Lower leg skin (tissue), 4 donors: Measurements from ENCODE around the gene CENPL. TPM values are rescaled to one million over a fixed set of nuclear protein-coding genes. Genes with fewer than 3 reads are reported as not detected.

Experiments
- DNase-seq, 2 donors: peaks; one replicate each; pipeline ENCODE4 v3.0.0-alpha.2; 2019; ENCODE audit warnings: low spot score in 2 of 2
- H3K4me3 ChIP-seq: fragments of 200-600 bp; sonication (generic); 2 replicates; pipeline ENCODE4 v1.5.1; 2017; ENCODE audit warnings: mild to moderate bottlenecking, low read depth; ENCODE audit not compliant: poor library complexity, severe bottlenecking
- CTCF ChIP-seq, 3 donors: fragments of 450-650 bp; IDR thresholded peaks; one replicate each; pipeline ENCODE4 v1.5.1; 2016; ENCODE audit warnings: antibody characterized with exemption in 3 of 3, mild to moderate bottlenecking in 3 of 3, moderate library complexity in 2 of 3
- POLR2A ChIP-seq, 2 donors: fragments of 450-650 bp; IDR thresholded peaks; one replicate each; pipeline ENCODE4 v1.6.1; 2016 to 2017; ENCODE audit warnings: antibody characterized with exemption in 2 of 2, mild to moderate bottlenecking in 1 of 2, moderate library complexity in 1 of 2
- WGBS, 2 donors: methylation state at CpG; one replicate each; pipeline ENCODE4 v1.1.5; 2018; 5-methylcytosine and 5-hydroxymethylcytosine counted together
- intact Hi-C: fragments of 100-400 bp; cut with DNase I; formaldehyde crosslinking; loops from one replicate; pipeline ENCODE4 v1.15.0; 2023; ENCODE audit warnings: low total_unique reads
- total RNA-seq, 4 donors: library from RNA; depleted of rRNA; stranded (reverse); fragments of >200 nt; gene quantifications; one replicate each; pipeline ENCODE4 v1.1.0, GENCODE V29; 2016

CENPL gene
- total RNA-seq, result 1 to 10 TPM; 2.7 to 6.8 (median 4.1) TPM

GRCh38 chr1:173824315-173825081, at the start of gene CENPL, which contains the start of gene DARS2:
CENPL (minus strand) TSS chr1:173824883; CDS start chr1:173811299, 13,584 bp downstream.
DARS2 (plus strand) TSS chr1:173824673; CDS start chr1:173825230, 557 bp downstream.
- 0% methylated on average over 36 to 55 of the region's 55 CpGs for WGBS, 2 donors
- intact Hi-C loops, result no loop called here
- TF ChIP-seq CTCF (IDR thresholded peaks at IDR 0.05), result no peak
- TF ChIP-seq POLR2A (IDR thresholded peaks at IDR 0.05), result no peak
- DNase-seq, result peak; percentile 97 to 99
- H3K4me3 ChIP-seq, result peak within 1 kb of the TSS; percentile 62

- no peak for DNase-seq
- H3K4me3 ChIP-seq, result no peak overlapping the region
- intact Hi-C loops, result no loop called here
- TF ChIP-seq CTCF (IDR thresholded peaks at IDR 0.05) (no peak), POLR2A (IDR thresholded peaks at IDR 0.05) (no peak)
- 41 to 90% methylated on average over 2 of the region's 2 CpGs for WGBS, 2 donors
These were observed 46.8 kb upstream of the CENPL start for GRCh38 chr1:173871500-173871899.

- H3K4me3 ChIP-seq, result no peak overlapping the region
- DNase-seq, result no peak
- intact Hi-C loops, result no loop called here
- 86 to 91% methylated on average over 5 of the region's 5 CpGs for WGBS, 2 donors
- TF ChIP-seq POLR2A (IDR thresholded peaks at IDR 0.05) (no peak), CTCF (IDR thresholded peaks at IDR 0.05) (no peak)
These were observed 46.4 kb upstream of the CENPL start for GRCh38 chr1:173871091-173871490.

- WGBS, 2 donors, result 75 to 78% methylated on average over 15 of the region's 15 CpGs
- intact Hi-C loops, result no loop called here
- no peak overlapping the region for H3K4me3 ChIP-seq
- TF ChIP-seq CTCF (IDR thresholded peaks at IDR 0.05), result no peak
- TF ChIP-seq POLR2A (IDR thresholded peaks at IDR 0.05), result no peak
- DNase-seq, result no peak
These were observed 45.8 kb upstream of the CENPL start for GRCh38 chr1:173870252-173871075.

GRCh38 chr1:173869021-173869359, 44.3 kb upstream of the CENPL start:
- H3K4me3 ChIP-seq, result peak overlapping the region; percentile 69
- no peak for TF ChIP-seq POLR2A (IDR thresholded peaks at IDR 0.05)
- TF ChIP-seq CTCF (IDR thresholded peaks at IDR 0.05), result no peak
- no peak for DNase-seq
- 5% methylated on average over 5 of the region's 5 CpGs for WGBS, 2 donors
- intact Hi-C loops, result no loop called here
